H1 (cell line): ENCODE data around the gene S100A6.

Source experiments
- ATF3 ChIP-seq: IDR thresholded peaks from 2 replicates; pipeline ENCODE4 v1.6.1; 2011; ENCODE audit warnings: low read depth, mild to moderate bottlenecking, low read length; ENCODE audit not compliant: insufficient read depth
- BRCA1 ChIP-seq: IDR thresholded peaks from 2 replicates; pipeline ENCODE4 v1.6.1; 2012; ENCODE audit warnings: low read depth, low read length, improper control_type of control experiment
- CBX8 ChIP-seq: fragments of 300-800, 300-1000 bp; sonication (generic); IDR thresholded peaks from 2 replicates; pipeline ENCODE4 v1.7.1; 2016; ENCODE audit warnings: low read depth, low read length, borderline replicate concordance
- CEBPB ChIP-seq: IDR thresholded peaks from 2 replicates; pipeline ENCODE4 v1.6.1; 2012; ENCODE audit warnings: low read depth, low read length
- CREB1 ChIP-seq: IDR thresholded peaks from 2 replicates; pipeline ENCODE4 v1.6.1; 2012; ENCODE audit warnings: inconsistent platforms
- CTCF ChIP-seq, 3 experiments: IDR thresholded peaks; 1 replicate in 2 of 3; 2 replicates in 1 of 3; pipeline versions ENCODE4 v1.5.1 to v1.6.1; 2011; ENCODE audit warnings: low read length in 3 of 3, mild to moderate bottlenecking in 3 of 3, inconsistent platforms in 2 of 3, low read depth in 1 of 3, moderate library complexity in 1 of 3; ENCODE audit not compliant: insufficient read depth in 1 of 3; ENCODE audit errors: control extremely low read depth in 1 of 3
- KDM5A ChIP-seq: fragments of 200-600 bp; IDR thresholded peaks from 2 replicates; pipeline ENCODE4 v1.7.1; 2012; ENCODE audit warnings: mild to moderate bottlenecking, low read length, inconsistent platforms, mixed read lengths
- POLR2A ChIP-seq, 2 experiments: IDR thresholded peaks; 1 replicate in 1 of 2; 2 replicates in 1 of 2; pipeline ENCODE4 v1.6.1; 2011; ENCODE audit warnings: low read depth in 2 of 2, low read length in 2 of 2, mild to moderate bottlenecking in 2 of 2; ENCODE audit errors: control extremely low read depth in 1 of 2
- RBBP5 ChIP-seq: IDR thresholded peaks from 2 replicates; pipeline ENCODE4 v1.7.1; 2012; ENCODE audit warnings: low read depth, mild to moderate bottlenecking, inconsistent platforms, low read length, moderate library complexity, borderline replicate concordance
- TF ChIP-seq, protein P1 (sequence below): IDR thresholded peaks from 2 replicates; pipeline ENCODE4 v1.6.1; 2012; ENCODE audit warnings: inconsistent platforms

- TF ChIP-seq ATF3: no peak
- TF ChIP-seq CEBPB: no peak
- TF ChIP-seq, protein P1, sequence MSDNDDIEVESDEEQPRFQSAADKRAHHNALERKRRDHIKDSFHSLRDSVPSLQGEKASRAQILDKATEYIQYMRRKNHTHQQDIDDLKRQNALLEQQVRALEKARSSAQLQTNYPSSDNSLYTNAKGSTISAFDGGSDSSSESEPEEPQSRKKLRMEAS: no peak
- TF ChIP-seq POLR2A (IDR thresholded peaks at IDR 0.05; ENCODE audit: control extremely low read depth in 1 of 2, low read depth in 2 of 2, low read length in 2 of 2): no peak
- no peak for TF ChIP-seq CBX8
- no peak for TF ChIP-seq CTCF (IDR thresholded peaks at IDR 0.05; ENCODE audit: control extremely low read depth in 1 of 3, insufficient read depth in 1 of 3, low read depth in 1 of 3, low read length in 3 of 3)
- TF ChIP-seq CREB1: no peak
- no peak for TF ChIP-seq BRCA1
- no peak for TF ChIP-seq KDM5A
- no peak for TF ChIP-seq RBBP5
Observed at GRCh38 chr1:153507926-153508583, 27.7 kb downstream of the S100A6 start.
